GM21528 (cell line): ENCODE data around the gene FAM3B.

Experiments
- ATAC-seq: cut with Tn5 transposase; IDR thresholded peaks from one replicate; pipeline ENCODE4 v1.9.1; 2021; ENCODE audit warnings: mild to moderate bottlenecking, moderate library complexity; ENCODE audit not compliant: unreplicated experiment, low FRiP score

The FAM3B gene

DNA sequence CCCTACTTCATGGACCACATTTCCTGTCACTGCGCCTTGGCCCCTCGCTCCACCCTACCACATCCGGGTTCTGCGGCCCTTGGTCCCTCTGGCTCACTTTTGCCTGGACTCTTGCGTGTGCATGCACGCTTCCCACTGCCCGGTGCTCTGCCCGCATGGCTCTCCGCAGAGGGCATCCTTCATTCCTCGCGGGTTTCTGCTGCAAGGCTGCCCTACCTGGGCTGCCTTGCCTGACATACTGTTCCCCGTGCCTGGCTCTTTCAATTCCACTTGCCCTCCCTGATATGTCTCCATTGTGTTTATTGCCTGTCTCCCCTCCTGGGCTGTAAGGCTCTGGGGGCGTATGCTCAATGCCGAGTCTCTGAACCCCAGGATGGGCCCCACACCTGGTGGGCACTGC lies 71.7 kb downstream of the FAM3B start:
- no peak for ATAC-seq

DNA sequence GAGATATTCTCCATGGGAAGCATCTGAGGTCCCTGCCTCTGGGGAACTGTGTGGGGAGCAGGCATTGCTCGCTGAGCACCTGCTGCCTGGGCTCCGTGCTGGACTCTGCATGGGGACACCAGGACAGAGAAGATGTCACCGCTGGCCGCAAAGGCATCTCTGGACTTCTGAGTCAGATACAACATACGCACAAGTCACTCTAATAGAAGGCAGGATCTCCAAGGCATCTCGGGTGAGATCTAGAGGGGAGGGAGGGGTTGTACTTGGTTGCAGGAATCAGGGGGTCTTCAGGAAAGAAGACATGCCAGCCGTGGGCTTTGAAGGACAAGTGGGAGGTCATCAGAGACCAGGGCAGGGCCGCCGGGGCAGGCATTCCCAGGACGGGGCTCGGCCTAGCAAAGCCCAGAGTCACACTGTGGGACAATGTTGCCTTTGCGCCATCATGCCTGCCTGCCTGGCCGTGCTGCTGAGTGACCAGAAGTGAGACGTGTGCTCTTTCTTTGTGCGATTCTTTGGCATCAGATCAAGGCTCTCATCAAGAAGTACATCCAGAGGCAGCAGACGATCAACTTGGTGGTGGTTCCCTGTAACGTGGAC lies 73.5 kb downstream of the FAM3B start:
- ATAC-seq, result no peak

DNA sequence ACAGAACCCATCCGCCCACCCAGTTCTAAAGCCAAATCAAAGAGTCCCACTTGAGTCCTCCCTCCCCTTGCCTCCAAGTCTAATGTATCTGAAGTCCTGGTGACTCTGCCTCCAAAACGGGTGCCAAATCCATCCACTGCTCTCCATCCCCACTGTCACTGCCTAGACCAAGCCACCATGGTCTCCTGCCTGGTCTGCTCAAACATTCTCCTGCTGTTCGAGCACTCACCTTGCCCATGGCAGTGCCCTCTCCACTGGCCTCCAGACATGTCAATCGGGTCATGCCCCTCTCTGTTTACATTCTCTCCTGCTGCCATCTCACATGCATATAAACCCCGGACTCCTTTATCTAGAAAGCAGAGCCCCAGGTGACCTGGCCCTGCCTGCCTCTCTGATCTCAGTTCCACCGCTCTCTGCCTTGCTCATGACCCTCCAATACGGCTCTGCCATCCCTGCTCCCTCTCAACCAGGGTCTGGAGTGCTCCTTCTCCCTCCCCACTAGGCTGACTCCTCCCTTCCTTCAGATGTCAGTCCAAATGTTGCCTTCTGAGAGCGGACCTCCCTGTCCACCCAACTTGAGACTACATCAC lies 77.4 kb downstream of the FAM3B start:
- no peak for ATAC-seq

DNA sequence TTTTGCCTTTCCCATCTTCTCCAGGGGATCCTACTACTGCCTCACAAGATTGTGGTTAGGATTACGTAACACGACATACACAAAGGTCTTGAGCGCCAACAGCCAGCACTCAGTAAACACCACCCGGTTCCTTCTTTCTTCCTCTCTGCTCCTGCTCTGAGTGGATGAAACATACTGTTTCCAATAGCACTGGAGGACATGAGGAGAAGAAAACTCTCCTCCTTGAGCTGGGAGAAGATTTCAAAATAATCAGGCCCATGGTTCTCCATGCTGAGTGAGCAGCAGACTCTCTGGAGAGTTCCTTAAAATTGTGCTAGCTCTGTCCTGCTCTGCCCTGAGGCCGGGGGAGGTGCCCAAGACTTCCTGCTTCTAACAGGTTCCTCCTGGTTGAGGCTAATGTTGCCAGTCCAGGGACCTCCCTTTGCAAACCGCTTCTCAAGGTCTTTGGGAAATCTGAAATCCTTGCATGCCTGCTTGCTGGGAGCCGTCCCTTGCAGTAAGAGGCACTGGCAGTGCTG lies 80.0 kb downstream of the FAM3B start:
- no peak for ATAC-seq

DNA sequence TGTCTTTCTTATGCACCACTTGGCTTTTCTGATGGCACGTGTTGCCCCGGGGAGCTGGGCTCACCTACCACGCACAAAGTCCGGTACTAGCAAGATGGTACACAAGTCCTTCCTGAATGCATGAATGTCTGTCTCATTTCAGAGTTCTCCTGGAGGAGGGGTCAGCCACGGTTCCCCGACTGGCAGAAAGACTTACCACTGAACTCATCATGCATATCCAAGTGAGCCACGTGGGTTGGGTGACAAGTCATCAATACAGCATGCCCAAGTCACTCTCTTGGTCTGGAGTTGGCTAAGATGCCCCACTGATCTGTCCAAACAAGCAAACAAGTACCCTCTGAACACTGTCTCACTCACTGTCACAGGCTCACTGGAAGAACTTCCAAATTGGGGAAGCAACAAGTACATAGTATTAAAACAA lies 80.9 kb downstream of the FAM3B start:
- ATAC-seq, result no peak

DNA sequence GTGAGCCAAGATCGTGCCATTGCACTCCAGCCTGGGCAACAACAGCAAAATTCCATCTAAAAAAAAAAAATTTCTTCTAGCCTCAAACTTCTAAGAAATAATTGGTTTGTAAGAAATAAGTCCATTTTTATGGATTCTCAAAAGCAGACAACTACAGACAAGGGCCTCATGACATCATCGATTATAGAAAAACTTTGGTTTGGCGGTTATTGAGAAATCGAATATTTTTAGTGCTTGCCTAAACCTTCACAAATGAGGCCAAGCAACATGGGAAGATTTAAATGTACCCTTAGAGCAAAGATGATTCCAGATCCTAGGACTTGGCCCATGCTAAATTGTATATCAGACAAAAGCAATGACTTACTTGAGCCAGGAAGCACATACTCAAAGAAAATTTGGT lies 81.7 kb downstream of the FAM3B start:
- ATAC-seq, result no peak

DNA sequence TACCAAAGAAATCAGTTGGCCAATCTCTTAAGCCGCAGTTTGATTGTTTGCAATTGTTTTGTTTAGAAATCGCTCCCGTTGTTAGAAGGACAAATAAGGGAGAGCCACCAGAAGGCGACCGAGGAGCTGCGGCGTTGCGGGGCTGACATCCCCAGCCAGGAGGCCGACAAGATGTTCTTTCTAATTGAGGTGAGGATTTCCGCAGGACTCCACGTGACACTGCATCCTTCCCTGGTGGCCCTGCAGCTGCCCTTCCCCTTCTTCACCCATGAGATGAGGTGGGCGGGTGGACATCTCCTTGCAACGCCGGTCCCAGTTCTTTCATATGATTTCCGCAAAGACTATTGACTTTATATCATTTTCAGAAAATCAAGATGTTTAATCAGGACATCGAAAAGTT lies 82.2 kb downstream of the FAM3B start:
- ATAC-seq, result no peak

DNA sequence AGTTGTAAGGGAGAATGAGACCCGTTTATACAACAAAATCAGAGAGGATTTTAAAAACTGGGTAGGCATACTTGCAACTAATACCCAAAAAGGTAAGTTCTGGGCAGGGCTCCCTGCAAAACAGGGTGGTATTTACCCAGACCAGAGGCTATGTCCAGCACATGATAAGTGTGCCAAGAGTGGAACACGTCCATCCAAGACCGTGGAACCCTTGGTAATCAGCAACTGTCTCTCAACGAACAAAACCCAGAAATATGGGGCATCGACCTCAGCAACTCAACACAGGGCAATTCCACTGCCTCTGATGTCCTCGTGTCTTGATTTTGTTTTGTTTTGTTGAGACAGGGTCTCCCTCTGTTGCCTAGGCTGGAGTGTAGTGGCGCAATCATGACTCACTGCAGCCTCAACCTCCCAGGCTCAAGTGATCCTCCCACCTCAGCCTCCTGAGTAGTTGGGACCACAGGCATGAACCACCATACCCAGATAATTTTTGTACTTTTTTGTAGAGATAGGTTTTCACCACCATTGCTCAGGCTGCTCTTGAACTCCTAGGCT lies 82.7 kb downstream of the FAM3B start:
- no peak for ATAC-seq

DNA sequence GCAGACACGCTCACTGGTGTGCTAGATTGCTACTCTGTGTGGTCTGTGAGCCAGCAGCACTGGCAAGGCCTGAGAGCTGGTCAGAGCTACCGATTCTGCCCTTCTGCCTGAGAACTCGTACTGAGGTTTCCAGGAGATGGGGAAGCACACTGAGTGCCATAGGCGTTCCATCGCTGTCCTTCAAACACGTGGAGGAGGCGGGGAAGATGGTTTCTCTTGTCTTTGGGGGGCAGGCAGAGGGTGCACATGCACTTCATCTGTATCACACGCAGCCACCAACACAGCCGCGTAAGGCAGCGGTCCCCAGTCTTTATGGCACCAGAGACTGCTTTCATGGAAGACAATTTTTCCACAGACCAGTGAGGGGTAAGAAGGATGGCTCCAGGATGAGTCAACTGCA lies 85.6 kb downstream of the FAM3B start:
- no peak for ATAC-seq

DNA sequence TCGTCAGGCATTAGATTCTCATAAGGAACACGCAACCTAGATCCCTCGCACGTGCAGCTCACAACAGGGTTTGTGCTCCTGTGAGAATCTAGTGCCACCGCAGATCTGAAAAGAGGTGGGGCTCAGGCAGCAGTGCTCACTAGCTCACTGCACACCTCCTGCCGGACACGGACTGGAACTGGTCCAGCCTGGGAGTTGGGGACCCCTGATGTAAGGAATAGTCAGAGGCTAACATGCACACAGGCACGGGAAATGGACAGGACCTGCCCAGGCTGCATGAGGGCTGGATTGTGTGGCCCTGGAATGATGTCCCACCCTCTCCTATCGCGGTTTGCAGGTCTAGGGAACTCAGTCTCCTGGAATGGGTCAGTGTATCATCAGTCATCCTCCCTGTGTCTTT lies 86.2 kb downstream of the FAM3B start:
- no peak for ATAC-seq

DNA sequence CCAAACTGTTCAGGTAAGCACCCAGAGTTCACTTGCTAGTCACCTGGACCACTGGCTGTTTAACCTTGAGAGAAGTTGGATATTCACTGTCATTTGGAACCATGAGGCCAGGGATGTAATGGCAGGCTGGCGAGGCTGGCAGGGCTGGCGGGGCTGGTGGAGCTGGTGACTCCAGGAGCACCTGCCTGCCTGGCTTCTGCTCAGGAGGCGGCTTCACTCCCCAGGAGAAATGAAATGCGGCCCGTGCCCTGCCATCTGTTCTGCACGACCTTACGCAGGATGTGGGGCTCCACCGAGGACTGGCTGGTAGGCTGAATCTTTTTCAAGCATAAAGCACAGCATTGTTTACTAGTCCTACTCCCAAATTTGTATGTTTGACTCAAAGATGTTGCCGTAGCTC lies 86.7 kb downstream of the FAM3B start:
- no peak for ATAC-seq

DNA sequence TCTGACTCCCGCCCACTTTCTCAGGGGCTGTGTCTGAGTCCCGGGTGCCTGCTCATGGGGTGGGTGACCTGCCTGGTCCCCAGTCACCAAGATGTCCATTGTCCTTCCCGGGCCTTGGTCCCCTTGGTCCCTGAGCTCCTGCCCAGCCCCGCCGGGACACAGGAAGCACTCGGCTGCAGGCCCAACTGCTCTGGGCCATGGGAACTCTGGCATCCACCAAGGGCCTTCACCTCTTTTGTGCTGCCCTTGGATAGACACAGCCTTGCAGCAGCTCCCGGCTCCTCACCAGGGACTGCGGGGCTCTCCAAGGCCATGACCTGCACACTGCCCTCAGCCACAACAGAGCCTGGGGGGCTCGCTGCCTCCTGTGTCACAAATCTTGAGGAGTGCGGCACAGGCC lies 87.4 kb downstream of the FAM3B start:
- ATAC-seq, result no peak

DNA sequence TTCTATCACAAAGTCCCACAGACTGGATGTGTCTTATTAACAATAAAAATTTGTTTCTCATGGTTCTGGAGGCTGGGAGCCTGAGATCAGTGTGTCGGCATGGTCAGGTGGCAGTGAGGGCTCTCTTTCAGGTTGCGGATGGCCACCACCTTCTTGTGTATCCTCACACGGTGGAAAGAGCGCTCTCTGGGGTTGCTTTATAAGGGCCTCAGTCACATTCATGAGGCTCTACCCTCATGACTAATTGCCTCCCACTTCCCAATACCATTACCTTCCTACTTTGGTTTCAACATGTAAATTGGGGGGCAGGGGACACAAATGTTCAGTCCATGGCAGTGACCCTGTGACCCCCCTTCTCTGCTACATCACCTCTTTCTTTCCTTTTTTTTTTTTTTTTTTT lies 88.7 kb downstream of the FAM3B start:
- ATAC-seq, result no peak

DNA sequence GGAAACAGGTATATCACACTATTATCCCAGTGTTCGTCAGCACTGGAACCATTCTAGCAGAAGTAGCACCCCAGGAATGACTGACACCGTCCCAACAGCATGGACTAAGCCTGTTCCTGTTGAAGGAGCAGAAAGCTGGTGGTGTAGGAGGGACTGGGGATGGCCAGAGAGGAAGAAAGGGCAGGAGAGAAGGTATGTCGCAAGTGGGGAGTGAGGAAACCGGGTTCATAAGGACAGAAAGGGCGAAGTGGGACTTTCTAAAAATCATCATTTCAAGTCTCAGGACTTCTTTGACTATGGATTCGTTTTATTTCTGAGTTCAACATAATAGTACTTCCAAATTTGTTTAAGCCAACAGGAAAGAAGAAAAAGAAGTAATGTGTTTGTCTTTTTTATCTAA lies 89.7 kb downstream of the FAM3B start:
- ATAC-seq, result no peak
